Measurements from ENCODE around the gene ZNF524. TPM values are rescaled to one million over a fixed set of nuclear protein-coding genes. Genes with fewer than 3 reads are reported as not detected.

ZNF524 gene
- total RNA-seq, 1 donor from 2014 or later = 9.3 TPM

DNA sequence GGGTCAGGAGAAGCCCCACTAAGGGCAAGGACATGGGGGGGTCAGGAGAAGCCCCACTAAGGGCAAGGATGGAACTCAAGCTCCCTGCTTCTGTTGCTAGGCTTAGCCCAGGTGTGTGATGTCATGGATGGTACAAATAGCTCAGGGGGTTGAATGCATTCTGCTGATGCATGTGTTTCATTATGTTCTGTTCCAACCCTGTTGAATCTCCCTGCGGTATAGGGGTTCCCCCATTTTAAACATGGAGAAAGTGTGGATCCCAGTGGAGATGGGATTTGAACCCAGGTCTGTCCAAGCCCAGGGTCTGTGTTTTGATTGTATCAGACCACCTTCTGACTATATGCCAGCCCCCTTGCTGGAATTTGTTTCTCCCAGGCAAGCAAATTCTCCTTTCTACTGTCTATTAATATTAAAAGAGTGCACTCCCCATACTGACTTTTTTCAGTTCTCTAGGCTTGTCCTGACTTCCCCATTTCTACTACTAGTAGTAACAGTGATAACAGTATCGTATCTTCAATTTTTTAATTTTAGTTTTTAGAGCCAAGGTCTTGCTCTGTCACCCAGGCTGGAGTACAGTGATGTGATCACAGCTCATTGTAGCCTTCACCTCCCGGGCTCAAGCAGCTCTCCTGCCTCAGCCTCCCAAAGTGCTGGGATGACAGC is 12.0 kb downstream of the ZNF524 start:
- Mint-ChIP-seq H3K36me3 (ENCODE audit: low read depth, unreplicated experiment) (peaks cover 21% of the 10 kb centered on the region), H3K4me1 (ENCODE audit: unreplicated experiment) (peaks cover 5% of the 10 kb centered on the region), H3K4me3 (ENCODE audit: unreplicated experiment) (no peak overlapping the region), H3K27me3 (ENCODE audit: unreplicated experiment) (peaks cover 14% of the 10 kb centered on the region), H3K27ac (ENCODE audit: unreplicated experiment) (no peak overlapping the region), H3K9me3 (ENCODE audit: unreplicated experiment) (no peaks in the 10 kb centered on the region)
- TF ChIP-seq, protein P1, sequence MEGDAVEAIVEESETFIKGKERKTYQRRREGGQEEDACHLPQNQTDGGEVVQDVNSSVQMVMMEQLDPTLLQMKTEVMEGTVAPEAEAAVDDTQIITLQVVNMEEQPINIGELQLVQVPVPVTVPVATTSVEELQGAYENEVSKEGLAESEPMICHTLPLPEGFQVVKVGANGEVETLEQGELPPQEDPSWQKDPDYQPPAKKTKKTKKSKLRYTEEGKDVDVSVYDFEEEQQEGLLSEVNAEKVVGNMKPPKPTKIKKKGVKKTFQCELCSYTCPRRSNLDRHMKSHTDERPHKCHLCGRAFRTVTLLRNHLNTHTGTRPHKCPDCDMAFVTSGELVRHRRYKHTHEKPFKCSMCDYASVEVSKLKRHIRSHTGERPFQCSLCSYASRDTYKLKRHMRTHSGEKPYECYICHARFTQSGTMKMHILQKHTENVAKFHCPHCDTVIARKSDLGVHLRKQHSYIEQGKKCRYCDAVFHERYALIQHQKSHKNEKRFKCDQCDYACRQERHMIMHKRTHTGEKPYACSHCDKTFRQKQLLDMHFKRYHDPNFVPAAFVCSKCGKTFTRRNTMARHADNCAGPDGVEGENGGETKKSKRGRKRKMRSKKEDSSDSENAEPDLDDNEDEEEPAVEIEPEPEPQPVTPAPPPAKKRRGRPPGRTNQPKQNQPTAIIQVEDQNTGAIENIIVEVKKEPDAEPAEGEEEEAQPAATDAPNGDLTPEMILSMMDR (IDR thresholded peaks at IDR 0.05; ENCODE audit: unreplicated experiment) = no peak
- DNase-seq (ENCODE audit: low spot score) = no peak

DNA sequence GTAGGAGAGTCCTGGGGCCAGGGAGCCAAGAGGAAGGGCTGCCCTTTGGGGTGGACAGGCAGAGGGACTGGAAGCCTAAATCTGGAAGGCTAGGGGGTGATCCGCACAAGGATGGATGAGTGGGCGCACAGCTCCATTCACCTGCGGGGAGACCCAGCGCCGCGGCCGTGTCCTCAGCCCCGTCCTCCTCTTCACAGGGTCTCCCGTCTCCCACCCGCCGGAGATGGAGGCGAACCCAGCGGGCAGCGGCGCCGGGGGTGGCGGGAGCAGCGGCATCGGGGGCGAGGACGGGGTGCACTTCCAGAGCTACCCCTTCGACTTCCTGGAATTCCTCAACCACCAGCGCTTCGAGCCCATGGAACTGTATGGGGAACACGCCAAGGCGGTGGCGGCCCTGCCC is 13.3 kb downstream of the ZNF524 start:
- H3K27ac Mint-ChIP-seq (ENCODE audit: unreplicated experiment) = no peak overlapping the region
- peaks cover 2% of the 10 kb centered on the region for H3K4me1 Mint-ChIP-seq (ENCODE audit: unreplicated experiment)
- peaks cover 22% of the 10 kb centered on the region for H3K36me3 Mint-ChIP-seq (ENCODE audit: low read depth, unreplicated experiment)
- H3K27me3 Mint-ChIP-seq (ENCODE audit: unreplicated experiment) = peaks cover 15% of the 10 kb centered on the region
- no peak for DNase-seq (ENCODE audit: low spot score)
- TF ChIP-seq, protein P1 (IDR thresholded peaks at IDR 0.05; ENCODE audit: unreplicated experiment) = no peak
- H3K4me3 Mint-ChIP-seq (ENCODE audit: unreplicated experiment) = no peak overlapping the region
- H3K9me3 Mint-ChIP-seq (ENCODE audit: unreplicated experiment) = no peaks in the 10 kb centered on the region

DNA sequence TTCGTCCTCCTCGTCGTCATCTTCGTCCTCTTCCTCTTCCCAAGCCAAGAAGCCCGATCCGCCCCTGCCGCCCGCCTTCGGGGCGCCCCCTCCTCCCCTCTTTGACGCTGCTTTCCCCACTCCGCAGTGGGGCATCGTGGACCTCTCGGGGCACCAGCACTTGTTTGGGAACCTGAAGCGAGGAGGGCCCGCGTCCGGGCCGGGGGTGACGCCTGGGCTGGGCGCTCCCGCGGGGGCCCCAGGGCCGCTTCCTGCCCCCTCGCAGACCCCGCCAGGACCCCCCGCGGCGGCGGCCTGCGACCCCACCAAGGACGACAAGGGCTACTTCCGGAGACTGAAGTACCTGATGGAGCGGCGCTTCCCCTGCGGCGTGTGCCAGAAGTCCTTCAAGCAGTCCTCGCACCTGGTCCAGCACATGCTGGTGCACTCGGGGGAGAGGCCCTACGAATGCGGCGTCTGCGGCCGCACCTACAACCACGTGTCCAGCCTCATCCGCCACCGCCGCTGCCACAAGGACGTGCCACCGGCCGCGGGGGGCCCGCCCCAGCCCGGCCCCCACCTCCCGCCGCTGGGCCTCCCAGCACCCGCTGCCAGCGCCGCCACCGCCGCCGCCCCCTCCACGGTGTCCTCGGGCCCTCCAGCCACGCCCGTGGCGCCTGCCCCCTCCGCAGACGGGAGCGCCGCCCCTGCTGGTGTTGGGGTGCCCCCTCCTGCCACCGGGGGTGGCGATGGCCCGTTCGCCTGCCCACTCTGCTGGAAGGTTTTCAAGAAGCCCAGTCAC is 14.0 kb downstream of the ZNF524 start:
- TF ChIP-seq, protein P1 (IDR thresholded peaks at IDR 0.05; ENCODE audit: unreplicated experiment) = no peak
- Mint-ChIP-seq H3K27me3 (ENCODE audit: unreplicated experiment) (peaks cover 15% of the 10 kb centered on the region), H3K9me3 (ENCODE audit: unreplicated experiment) (no peaks in the 10 kb centered on the region), H3K4me1 (ENCODE audit: unreplicated experiment) (peaks cover 2% of the 10 kb centered on the region), H3K4me3 (ENCODE audit: unreplicated experiment) (no peak overlapping the region), H3K36me3 (ENCODE audit: low read depth, unreplicated experiment) (peaks cover 22% of the 10 kb centered on the region), H3K27ac (ENCODE audit: unreplicated experiment) (no peak overlapping the region)
- DNase-seq (ENCODE audit: low spot score) = no peak

DNA sequence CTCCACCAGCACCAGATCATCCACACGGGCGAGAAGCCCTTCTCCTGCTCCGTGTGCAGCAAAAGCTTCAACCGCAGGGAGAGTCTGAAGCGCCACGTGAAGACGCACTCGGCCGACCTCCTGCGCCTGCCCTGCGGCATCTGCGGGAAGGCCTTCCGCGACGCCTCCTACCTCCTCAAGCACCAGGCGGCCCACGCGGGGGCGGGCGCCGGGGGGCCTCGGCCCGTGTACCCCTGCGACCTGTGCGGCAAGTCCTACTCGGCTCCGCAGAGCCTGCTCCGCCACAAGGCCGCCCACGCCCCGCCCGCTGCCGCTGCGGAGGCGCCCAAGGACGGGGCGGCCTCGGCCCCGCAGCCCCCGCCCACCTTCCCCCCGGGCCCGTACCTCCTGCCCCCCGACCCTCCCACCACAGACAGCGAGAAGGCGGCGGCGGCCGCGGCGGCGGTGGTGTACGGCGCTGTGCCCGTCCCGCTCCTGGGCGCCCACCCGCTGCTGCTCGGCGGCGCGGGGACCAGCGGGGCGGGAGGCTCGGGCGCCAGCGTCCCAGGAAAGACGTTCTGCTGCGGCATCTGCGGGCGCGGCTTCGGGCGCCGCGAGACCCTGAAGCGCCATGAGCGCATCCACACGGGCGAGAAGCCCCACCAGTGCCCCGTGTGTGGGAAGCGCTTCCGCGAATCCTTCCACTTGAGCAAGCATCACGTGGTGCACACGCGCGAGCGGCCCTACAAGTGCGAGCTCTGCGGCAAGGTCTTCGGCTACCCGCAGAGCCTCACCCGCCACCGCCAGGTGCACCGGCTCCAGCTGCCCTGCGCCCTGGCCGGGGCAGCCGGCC is 14.8 kb downstream of the ZNF524 start:
- Mint-ChIP-seq H3K9me3 (ENCODE audit: unreplicated experiment) (no peaks in the 10 kb centered on the region), H3K27me3 (ENCODE audit: unreplicated experiment) (peaks cover 15% of the 10 kb centered on the region), H3K27ac (ENCODE audit: unreplicated experiment) (no peak overlapping the region), H3K4me3 (ENCODE audit: unreplicated experiment) (no peak overlapping the region), H3K4me1 (ENCODE audit: unreplicated experiment) (peaks cover under 1% of the 10 kb centered on the region), H3K36me3 (ENCODE audit: low read depth, unreplicated experiment) (peaks cover 19% of the 10 kb centered on the region)
- TF ChIP-seq, protein P1 (IDR thresholded peaks at IDR 0.05; ENCODE audit: unreplicated experiment) = no peak
- no peak for DNase-seq (ENCODE audit: low spot score)

Data from endothelial cell (in vitro differentiated cells).